H1 (cell line): ENCODE data around the gene JAKMIP2. TPM values are rescaled to one million over a fixed set of nuclear protein-coding genes. Genes with fewer than 3 reads are reported as not detected.

Experiments
- CTCF ChIA-PET: fragments of 300-600 bp; sonication (Branson Sonifier 250); formaldehyde crosslinking; loops from one replicate; lab custom pipeline; 2021; ENCODE audit not compliant: partially characterized antibody; lab: Charles Lee
- POLR2A ChIA-PET: fragments of 300-600 bp; sonication (Branson Sonifier 250); formaldehyde crosslinking; loops from one replicate; lab custom pipeline; 2021; ENCODE audit warnings: inconsistent platforms; ENCODE audit not compliant: partially characterized antibody; lab: Charles Lee
- DNase-seq, 2 experiments: peaks; one replicate each; pipeline versions ENCODE4 v3.0.0 to v3.0.0-alpha.2; 2010 to 2022; ENCODE audit warnings: low spot score in 2 of 2, low read depth in 1 of 2, mixed read lengths in 1 of 2
- FAIRE-seq: peaks from 2 replicates; lab custom pipeline; 2011; peaks lifted over from hg19 to GRCh38; lab: Jason Lieb, UNC
- H2AFZ ChIP-seq: 2 replicates; pipeline ENCODE4 v1.8.1; 2012; ENCODE audit warnings: low read length, inconsistent platforms
- H2AK5ac ChIP-seq: 2 replicates; pipeline ENCODE4 v1.6.1; 2013; ENCODE audit warnings: low read depth, low read length
- H2BK120ac ChIP-seq: replicated peaks from 2 replicates; pipeline ENCODE3; 2013; ENCODE audit warnings: low read depth, low read length, inconsistent platforms
- H2BK12ac ChIP-seq: 2 replicates; pipeline ENCODE4 v1.6.1; 2013; ENCODE audit warnings: low read depth, low read length
- H2BK15ac ChIP-seq: 2 replicates; pipeline ENCODE4 v1.6.1; 2013; ENCODE audit warnings: low read length
- H2BK20ac ChIP-seq: 2 replicates; pipeline ENCODE4 v1.6.1; 2013; ENCODE audit warnings: low read length
- H2BK5ac ChIP-seq: 2 replicates; pipeline ENCODE4 v1.6.1; 2013; ENCODE audit warnings: low read depth, low read length
- H3K14ac ChIP-seq: 2 replicates; pipeline ENCODE4 v1.6.1; 2013; ENCODE audit warnings: inconsistent platforms; ENCODE audit not compliant: insufficient read length
- H3K18ac ChIP-seq: 2 replicates; pipeline ENCODE4 v1.6.1; 2013; ENCODE audit warnings: low read length; ENCODE audit errors: extremely low read depth
- H3K23ac ChIP-seq: 2 replicates; pipeline ENCODE4 v1.6.1; 2013; ENCODE audit warnings: inconsistent platforms; ENCODE audit not compliant: insufficient read length
- H3K23me2 ChIP-seq: 2 replicates; pipeline ENCODE4 v1.6.1; 2013; ENCODE audit warnings: low read depth, low read length
- H3K27ac ChIP-seq: 2 replicates; pipeline ENCODE4 v1.6.1; 2011; ENCODE audit warnings: low read depth, low read length, inconsistent platforms
- H3K27me3 ChIP-seq, 4 experiments: replicated peaks in 1 of 4; 1 replicate in 1 of 4; 2 replicates in 3 of 4; pipeline versions ENCODE4 v1.6.1 to v1.8.1; 2011 to 2013; ENCODE audit warnings: low read length in 3 of 4, mild to moderate bottlenecking in 3 of 4, inconsistent platforms in 2 of 4, mixed read lengths in 2 of 4, moderate library complexity in 1 of 4; ENCODE audit not compliant: control insufficient read depth in 3 of 4, insufficient read depth in 3 of 4; ENCODE audit errors: extremely low read depth in 1 of 4
- H3K36me3 ChIP-seq, 4 experiments: 2 replicates each; pipeline versions ENCODE4 v1.6.1 to v1.8.1; 2011 to 2013; ENCODE audit warnings: mild to moderate bottlenecking in 4 of 4, low read length in 3 of 4, moderate library complexity in 2 of 4, control low read depth in 1 of 4, inconsistent platforms in 1 of 4; ENCODE audit not compliant: insufficient read depth in 4 of 4, control insufficient read depth in 2 of 4
- H3K4ac ChIP-seq: replicated peaks from 2 replicates; pipeline ENCODE3; 2013; ENCODE audit warnings: low read length, low read depth, mixed read lengths, inconsistent platforms; ENCODE audit not compliant: insufficient read length
- H3K4me1 ChIP-seq, 4 experiments: replicated peaks in 1 of 4; 1 replicate in 1 of 4; 2 replicates in 3 of 4; pipeline versions ENCODE4 v1.6.1 to v1.8.1; 2011 to 2013; ENCODE audit warnings: low read length in 3 of 4, inconsistent platforms in 2 of 4, mixed read lengths in 1 of 4; ENCODE audit not compliant: insufficient read depth in 4 of 4, control insufficient read depth in 3 of 4
- H3K4me2 ChIP-seq, 2 experiments: 2 replicates each; pipeline versions ENCODE4 v1.6.1 to v1.8.1; 2011 to 2013; ENCODE audit warnings: low read depth in 2 of 2, low read length in 2 of 2, control low read depth in 1 of 2, inconsistent platforms in 1 of 2, mild to moderate bottlenecking in 1 of 2; ENCODE audit not compliant: insufficient read depth in 1 of 2
- H3K4me3 ChIP-seq, 4 experiments: fragments of 200-600, 300-600 bp in 1 of 4; sonication (generic), shearing (Covaris generic), sonication (Bioruptor Twin) in 1 of 4; 2 replicates each; pipeline versions ENCODE4 v1.5.1 to v1.8.1; 2011 to 2016; ENCODE audit warnings: low read length in 4 of 4, low read depth in 3 of 4, control low read depth in 2 of 4, inconsistent platforms in 2 of 4, mild to moderate bottlenecking in 2 of 4, mixed read lengths in 1 of 4, moderate library complexity in 1 of 4; ENCODE audit not compliant: insufficient read depth in 2 of 4; ENCODE audit errors: extremely low read depth in 1 of 4
- H3K56ac ChIP-seq: replicated peaks from 2 replicates; pipeline ENCODE3; 2013; ENCODE audit warnings: low read depth, mild to moderate bottlenecking, mixed read lengths, low read length, inconsistent platforms; ENCODE audit not compliant: insufficient read length
- H3K79me1 ChIP-seq: 2 replicates; pipeline ENCODE4 v1.6.1; 2013; ENCODE audit warnings: low read depth, low read length, control low read depth
- H3K79me2 ChIP-seq, 2 experiments: 2 replicates each; pipeline versions ENCODE4 v1.6.1 to v1.8.1; 2012 to 2013; ENCODE audit warnings: low read length in 2 of 2, mild to moderate bottlenecking in 2 of 2, inconsistent platforms in 1 of 2; ENCODE audit not compliant: insufficient read depth in 2 of 2, control insufficient read depth in 1 of 2
- H3K9ac ChIP-seq, 4 experiments: replicated peaks in 1 of 4; 1 replicate in 1 of 4; 2 replicates in 3 of 4; pipeline versions ENCODE4 v1.6.1 to v1.8.1; 2011 to 2013; ENCODE audit warnings: low read depth in 3 of 4, low read length in 3 of 4, control low read depth in 2 of 4, mild to moderate bottlenecking in 2 of 4, moderate library complexity in 2 of 4, inconsistent platforms in 1 of 4; ENCODE audit errors: extremely low read depth in 1 of 4
- H3K9me3 ChIP-seq, 2 experiments: 2 replicates each; pipeline versions ENCODE4 v1.6.1 to v1.8.1; 2012 to 2013; ENCODE audit warnings: mild to moderate bottlenecking in 2 of 2, moderate library complexity in 2 of 2, control low read depth in 1 of 2, inconsistent platforms in 1 of 2, low read depth in 1 of 2, low read length in 1 of 2, mixed read lengths in 1 of 2; ENCODE audit not compliant: insufficient read depth in 2 of 2
- H4K20me1 ChIP-seq, 2 experiments: replicated peaks in 1 of 2; 2 replicates each; pipeline versions ENCODE3 to v1.8.1; 2011 to 2013; ENCODE audit warnings: inconsistent platforms in 2 of 2, low read length in 2 of 2, mild to moderate bottlenecking in 1 of 2; ENCODE audit not compliant: insufficient read depth in 2 of 2, control insufficient read depth in 1 of 2
- H4K5ac ChIP-seq: 2 replicates; pipeline ENCODE4 v1.6.1; 2013; ENCODE audit warnings: low read length, low read depth, mixed read lengths, inconsistent platforms; ENCODE audit not compliant: insufficient read length
- H4K8ac ChIP-seq: 2 replicates; pipeline ENCODE4 v1.8.0; 2013; ENCODE audit warnings: mild to moderate bottlenecking, moderate library complexity, low read length, inconsistent platforms; ENCODE audit not compliant: insufficient read depth; ENCODE audit errors: extremely low read depth
- H4K91ac ChIP-seq: replicated peaks from 2 replicates; pipeline ENCODE3; 2013; ENCODE audit warnings: low read length, mixed read lengths, inconsistent platforms; ENCODE audit not compliant: insufficient read length
- POLR2A ChIP-seq, 2 experiments: IDR thresholded peaks; 1 replicate in 1 of 2; 2 replicates in 1 of 2; pipeline ENCODE4 v1.6.1; 2011; ENCODE audit warnings: low read depth in 2 of 2, low read length in 2 of 2, mild to moderate bottlenecking in 2 of 2; ENCODE audit errors: control extremely low read depth in 1 of 2
- POLR2AphosphoS5 ChIP-seq: IDR thresholded peaks from 2 replicates; pipeline ENCODE4 v1.6.1; 2011; ENCODE audit warnings: low read depth, low read length
- SIRT6 ChIP-seq: IDR thresholded peaks from one replicate; pipeline ENCODE4 v1.7.1; 2012; ENCODE audit warnings: low read length, inconsistent platforms
- WGBS, 2 experiments: shearing (Covaris generic) in 1 of 2; methylation state at CpG; one replicate each; pipeline versions ENCODE4 v1.1.6 to v1.1.7; 2013 to 2015; ENCODE audit warnings: low lambda C conversion rate in 2 of 2, mixed read lengths in 2 of 2, inconsistent platforms in 1 of 2, low coverage in 1 of 2, missing lambda C conversion rate in 1 of 2; ENCODE audit not compliant: insufficient replicate concordance in 2 of 2, insufficient coverage in 1 of 2, insufficient read length in 1 of 2; ENCODE audit errors: extremely low coverage in 1 of 2, missing lambda C conversion rate in 1 of 2; 5-methylcytosine and 5-hydroxymethylcytosine counted together
- polyA plus RNA-seq, 7 experiments: library from polyadenylated mRNA; depleted of rRNA in 3 of 7; stranded (reverse) in 5 of 7; unstranded in 2 of 7; fragments of >200 nt in 5 of 7; fragments of 200-250 nt in 2 of 7; gene quantifications; 1 replicate in 5 of 7; 2 replicates in 1 of 7; 4 replicates in 1 of 7; pipeline versions ENCODE4 v1.2.1 to v1.2.3, GENCODE V29; 2011 to 2013; ENCODE audit warnings: missing spikeins in 2 of 7, mixed read lengths in 2 of 7
- total RNA-seq: library from RNA; stranded (reverse); fragmentation: NEBNext Ultra II Directional; extraction: Animal tissue kit (Norgen Biotek cat#: 25700); gene quantifications from 2 replicates; pipeline ENCODE4 v1.2.1, GENCODE V29; 2021

Gene JAKMIP2
- total and polyA plus RNA-seq, 2 of the 8 experiments (the other 6 are each of a cell fraction or from before 2014, with no cell fraction given): 2.4 to 13.6 TPM

DNA sequence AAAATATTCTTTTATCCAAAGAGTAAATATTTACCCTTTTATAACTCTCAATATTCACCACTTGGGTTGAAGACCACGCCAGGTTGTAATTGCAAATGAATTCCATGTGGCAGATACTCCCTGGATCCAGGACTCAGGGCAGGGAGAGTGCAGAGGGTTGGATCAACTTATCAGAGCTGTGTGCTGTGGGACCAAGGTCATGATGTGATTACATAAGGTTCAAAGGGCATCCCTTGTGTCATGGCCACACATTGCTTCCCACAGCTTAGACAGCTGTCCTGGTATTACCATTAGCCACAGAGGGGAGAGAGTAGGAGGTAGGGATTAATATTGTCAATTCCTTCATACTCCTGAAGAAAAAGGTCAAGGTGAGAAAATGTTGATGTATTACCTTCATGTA is 133.9 kb downstream of the JAKMIP2 start:
- Histone ChIP-seq H3K9me3 (no peaks in the 10 kb centered on the region), H3K18ac (no peak overlapping the region), H3K4me1 (no peaks in the 10 kb centered on the region), H2AFZ (no peak overlapping the region), H3K9ac (no peak overlapping the region), H3K23ac (no peak overlapping the region), H3K27me3 (no peaks in the 10 kb centered on the region), H2BK20ac (no peak overlapping the region), H2BK120ac (no peak overlapping the region), H3K79me1 (no peaks in the 10 kb centered on the region), H4K8ac (no peak overlapping the region), H3K4me3 (no peak overlapping the region), H3K14ac (no peak overlapping the region), H3K23me2 (no peaks in the 10 kb centered on the region), H2BK15ac (no peak overlapping the region), H4K5ac (no peak overlapping the region), H4K91ac (no peak overlapping the region), H3K36me3 (peaks cover 0 to 43% (median 8%) of the 10 kb centered on the region in 4 experiments; a peak in 5 of 8 replicates), H4K20me1 (no peaks in the 10 kb centered on the region), H2BK12ac (no peak overlapping the region), H3K79me2 (0 out of 4 replicates have a peak, but pooled peaks cover 0 to 2% of the 10 kb centered on the region in 2 experiments), H3K56ac (no peak overlapping the region), H3K4ac (no peak overlapping the region), H2BK5ac (no peak overlapping the region), H3K27ac (no peak overlapping the region), H3K4me2 (no peak overlapping the region), H2AK5ac (no peak overlapping the region)
- TF ChIP-seq POLR2A (IDR thresholded peaks at IDR 0.05; ENCODE audit: control extremely low read depth in 1 of 2, low read depth in 2 of 2, low read length in 2 of 2): peak in 1 of 2 experiments; percentile 39; a peak in 1 of 3 replicates
- TF ChIP-seq POLR2AphosphoS5: peak; percentile 61; the same call in 1 of the 2 replicates
- no peak for TF ChIP-seq SIRT6
- no peak for FAIRE-seq
- no peak for DNase-seq
- ChIA-PET CTCF (interaction anchor here (1.1 to 1.4 kb wide), 2 partner anchors 21 to 175 kb away, joined by 3 read pairs; no protein-coding TSS in a partner anchor), POLR2A (interaction anchor here (0.6 kb wide), 1 partner anchor 33 kb away, joined by 3 read pairs; no protein-coding TSS in a partner anchor)
- WGBS, 2 experiments: 100% methylated on average over 1 of the region's 1 CpG; no CpG with 5 or more reads in 1 of the 2 experiments
